ENCODE measurements around the gene MYADM.
"Not testable (repeated sequence)": the region's sequence is repeated elsewhere in the genome, so short reads cannot be mapped to it uniquely, and the experiment has no call there.

Gene MYADM

DNA sequence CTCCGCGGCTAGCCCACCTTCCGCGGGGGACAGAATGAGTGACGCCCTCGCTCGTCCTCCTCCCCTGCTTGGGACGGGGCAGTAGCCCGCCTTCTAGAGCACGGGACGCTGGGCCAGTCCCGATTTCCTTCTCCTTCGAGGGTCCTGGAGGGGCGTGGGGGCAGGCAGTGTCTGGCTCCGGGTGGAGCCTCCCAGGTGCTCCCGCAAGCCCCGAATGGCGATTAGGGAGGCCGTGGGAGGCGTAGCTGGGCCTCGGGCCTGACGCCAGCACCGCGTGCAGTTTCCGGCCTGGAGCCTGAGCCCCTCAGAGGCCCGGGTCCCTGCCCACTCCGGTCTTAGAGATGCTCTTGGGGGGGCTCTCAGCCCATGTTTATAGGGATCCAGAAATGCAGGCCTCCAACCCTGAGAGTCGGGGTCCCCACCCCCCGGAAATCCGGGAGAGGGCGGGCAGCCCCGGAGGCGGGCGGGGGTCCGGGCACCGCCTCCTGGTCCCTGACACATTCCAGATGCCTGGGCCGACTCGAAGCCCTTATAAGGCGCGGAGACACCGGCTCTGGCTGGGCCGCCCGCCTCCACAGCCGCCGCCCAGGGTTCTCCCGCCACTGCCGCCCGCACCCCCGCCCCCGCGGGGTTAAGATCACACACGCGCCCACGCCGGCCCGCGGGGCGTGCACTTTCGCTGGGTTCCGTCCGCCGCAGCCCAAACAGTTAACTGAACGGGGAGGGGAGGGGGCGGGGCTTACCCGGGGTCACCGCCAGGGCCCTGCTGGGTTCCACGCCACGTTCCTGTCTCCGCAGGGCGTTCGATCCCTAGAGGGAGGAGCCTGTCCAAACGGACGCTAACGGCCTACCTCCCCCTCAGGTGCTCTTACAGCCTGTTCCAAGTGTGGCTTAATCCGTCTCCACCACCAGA is 1.5 kb downstream of the MYADM start:
- DNase-seq: peak; percentile 88

DNA sequence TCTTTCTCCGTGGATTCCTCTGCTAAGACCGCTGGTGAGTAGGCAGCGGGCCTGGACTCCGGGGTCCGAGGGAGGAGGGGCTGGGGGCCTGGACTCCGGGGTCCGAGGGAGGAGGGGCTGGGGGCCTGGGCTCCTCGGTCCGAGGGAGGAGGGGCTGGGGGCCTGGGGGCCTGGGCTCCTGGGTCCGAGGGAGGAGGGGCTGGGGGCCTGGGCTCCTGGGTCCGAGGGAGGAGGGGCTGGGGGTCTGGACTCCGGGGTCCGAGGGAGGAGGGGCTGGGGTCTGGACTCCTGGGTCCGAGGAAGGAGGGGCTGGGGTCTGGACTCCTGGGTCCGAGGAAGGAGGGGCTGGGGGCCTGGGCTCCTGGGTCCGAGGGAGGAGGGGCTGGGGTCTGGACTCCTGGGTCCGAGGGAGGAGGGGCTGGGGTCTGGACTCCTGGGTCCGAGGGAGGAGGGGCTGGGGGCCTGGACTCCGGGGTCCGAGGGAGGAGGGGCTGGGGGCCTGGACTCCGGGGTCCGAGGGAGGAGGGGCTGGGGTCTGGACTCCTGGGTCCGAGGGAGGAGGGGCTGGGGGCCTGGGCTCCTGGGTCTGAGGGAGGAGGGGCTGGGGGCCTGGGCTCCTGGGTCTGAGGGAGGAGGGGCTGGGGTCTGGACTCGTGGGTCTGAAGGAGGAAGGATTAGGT is 2.3 kb downstream of the MYADM start:
- DNase-seq: not testable (repeated sequence)

DNA sequence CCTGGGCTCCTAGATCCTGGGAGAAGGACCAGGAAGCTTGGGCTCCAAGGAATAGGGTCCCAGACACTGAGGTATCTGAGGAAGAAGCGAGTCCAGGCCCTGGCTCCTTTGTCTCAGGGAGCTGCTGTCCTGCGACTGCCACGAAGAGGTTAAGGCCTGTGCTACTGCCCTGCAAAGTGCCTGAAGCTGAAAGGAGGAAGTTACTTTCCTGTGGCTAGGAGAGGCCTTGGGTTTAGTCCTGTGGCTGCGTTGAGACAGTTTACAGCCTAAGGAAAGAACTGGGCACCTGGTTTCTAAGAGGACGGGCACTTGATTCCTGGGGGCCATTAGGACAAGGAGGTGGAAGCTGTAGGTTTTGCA is 2.8 kb downstream of the MYADM start:
- DNase-seq: no peak

DNA sequence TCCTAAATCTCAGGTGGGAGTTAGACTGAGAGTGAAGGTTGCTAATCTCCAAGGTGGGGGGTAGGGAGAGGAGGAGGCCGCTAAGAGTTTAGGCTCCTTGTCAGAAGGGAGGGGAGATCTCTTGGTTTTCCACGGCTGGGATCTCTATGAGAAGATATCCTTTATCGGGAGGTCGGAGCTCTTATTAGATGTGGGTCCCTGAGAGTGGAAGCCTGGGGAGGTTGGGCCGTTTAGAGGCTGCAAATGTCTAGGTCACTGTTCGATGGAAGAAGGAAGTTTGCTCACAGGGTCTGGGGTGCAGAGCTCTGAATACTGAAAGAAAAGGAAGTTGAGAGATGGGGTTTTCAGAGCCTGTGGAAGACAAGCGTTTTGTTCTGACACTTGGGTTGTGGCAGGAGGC is 3.8 kb downstream of the MYADM start:
- no peak for DNase-seq

DNA sequence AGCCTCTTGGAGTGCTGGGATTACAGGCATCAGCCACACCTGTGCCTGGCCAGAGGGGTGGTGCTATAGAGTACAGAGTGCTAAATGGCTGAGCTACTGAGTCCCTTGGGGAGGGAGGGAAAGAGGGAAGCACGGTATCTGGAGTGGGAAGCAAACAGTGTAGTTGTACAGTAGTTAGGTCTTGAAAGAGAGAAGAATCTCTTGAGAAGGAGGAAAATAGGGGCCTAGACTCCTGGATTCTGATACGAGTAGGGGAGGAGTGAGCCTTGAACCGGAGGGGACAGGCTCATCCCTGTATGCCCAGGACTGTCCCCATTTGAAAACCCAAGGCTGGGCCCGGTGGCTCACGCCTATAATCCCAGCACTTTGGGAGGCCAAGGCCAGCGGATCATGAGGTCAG is 5.1 kb downstream of the MYADM start:
- DNase-seq: no peak

DNA sequence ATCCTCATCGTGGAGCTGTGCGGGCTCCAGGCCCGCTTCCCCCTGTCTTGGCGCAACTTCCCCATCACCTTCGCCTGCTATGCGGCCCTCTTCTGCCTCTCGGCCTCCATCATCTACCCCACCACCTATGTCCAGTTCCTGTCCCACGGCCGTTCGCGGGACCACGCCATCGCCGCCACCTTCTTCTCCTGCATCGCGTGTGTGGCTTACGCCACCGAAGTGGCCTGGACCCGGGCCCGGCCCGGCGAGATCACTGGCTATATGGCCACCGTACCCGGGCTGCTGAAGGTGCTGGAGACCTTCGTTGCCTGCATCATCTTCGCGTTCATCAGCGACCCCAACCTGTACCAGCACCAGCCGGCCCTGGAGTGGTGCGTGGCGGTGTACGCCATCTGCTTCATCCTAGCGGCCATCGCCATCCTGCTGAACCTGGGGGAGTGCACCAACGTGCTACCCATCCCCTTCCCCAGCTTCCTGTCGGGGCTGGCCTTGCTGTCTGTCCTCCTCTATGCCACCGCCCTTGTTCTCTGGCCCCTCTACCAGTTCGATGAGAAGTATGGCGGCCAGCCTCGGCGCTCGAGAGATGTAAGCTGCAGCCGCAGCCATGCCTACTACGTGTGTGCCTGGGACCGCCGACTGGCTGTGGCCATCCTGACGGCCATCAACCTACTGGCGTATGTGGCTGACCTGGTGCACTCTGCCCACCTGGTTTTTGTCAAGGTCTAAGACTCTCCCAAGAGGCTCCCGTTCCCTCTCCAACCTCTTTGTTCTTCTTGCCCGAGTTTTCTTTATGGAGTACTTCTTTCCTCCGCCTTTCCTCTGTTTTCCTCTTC is 6.3 kb downstream of the MYADM start:
- DNase-seq: no peak

DNA sequence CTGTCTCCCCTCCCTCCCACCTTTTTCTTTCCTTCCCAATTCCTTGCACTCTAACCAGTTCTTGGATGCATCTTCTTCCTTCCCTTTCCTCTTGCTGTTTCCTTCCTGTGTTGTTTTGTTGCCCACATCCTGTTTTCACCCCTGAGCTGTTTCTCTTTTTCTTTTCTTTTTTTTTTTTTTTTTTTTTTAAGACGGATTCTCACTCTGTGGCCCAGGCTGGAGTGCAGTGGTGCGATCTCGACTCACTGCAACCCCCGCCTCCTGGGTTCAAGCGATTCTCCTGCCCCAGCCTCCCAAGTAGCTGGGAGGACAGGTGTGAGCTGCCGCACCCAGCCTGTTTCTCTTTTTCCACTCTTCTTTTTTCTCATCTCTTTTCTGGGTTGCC is 6.9 kb downstream of the MYADM start:
- no peak for DNase-seq

DNA sequence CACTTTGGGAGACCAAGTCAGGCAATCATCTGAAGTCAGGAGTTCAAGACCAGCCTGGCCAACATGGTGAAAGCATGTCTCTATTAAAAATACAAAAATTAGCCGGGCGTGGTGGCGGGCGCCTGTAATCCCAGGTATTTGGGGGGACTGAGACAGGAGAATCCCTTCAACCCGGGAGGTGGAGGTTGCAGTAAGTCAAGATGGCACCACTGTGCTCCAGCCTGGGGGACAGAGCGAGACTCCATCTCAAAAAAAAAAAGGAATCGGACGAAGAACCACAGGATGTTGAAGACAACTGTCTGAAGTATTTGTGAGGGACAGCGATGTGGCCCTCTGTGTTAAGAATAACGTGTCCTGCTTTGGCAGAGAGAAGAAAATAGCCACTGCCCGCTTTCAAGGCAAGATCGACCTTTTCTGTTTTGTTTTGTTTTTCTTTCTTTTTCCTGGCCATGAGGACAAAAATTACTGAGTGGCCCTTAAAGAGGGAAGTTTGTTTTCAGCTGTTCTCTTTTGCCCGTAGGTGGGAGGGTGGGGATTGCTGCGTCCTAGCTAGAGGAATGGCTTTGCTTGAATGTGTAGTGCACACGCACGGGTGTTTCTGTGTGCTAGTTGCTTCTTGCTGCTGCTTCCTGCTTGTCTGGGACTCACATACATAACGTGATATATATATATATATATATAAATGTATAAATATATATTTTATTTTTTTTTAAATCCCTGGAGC is 8.1 kb downstream of the MYADM start:
- DNase-seq: no peak

DNA sequence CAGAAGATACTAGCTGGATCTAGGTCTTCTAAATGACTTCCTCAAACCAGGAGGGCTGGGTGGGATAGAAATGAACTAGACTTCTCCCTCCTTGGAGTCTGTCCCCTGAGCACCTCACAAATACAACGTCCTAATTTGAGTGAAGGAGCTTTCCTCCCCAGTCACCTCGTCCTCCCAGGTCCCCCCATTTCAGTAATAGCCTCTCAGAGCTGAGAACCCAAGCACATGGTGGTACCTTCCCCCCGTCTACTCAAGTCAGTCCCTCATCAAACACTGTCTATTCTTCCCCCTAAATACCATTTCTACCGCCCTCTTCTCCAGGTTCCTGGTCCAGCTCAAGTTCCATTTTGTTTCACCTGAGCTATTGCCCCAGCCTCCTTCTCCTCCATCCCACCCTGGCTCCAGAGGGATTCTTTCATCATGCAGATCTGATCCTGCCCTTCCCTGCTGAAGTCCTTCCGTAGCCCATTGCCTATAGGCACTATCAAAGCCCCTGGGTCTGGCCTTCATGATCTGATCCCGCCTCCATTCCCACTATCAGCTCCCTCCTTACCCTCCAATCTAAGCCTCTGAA is 9.1 kb downstream of the MYADM start:
- no peak for DNase-seq

DNA sequence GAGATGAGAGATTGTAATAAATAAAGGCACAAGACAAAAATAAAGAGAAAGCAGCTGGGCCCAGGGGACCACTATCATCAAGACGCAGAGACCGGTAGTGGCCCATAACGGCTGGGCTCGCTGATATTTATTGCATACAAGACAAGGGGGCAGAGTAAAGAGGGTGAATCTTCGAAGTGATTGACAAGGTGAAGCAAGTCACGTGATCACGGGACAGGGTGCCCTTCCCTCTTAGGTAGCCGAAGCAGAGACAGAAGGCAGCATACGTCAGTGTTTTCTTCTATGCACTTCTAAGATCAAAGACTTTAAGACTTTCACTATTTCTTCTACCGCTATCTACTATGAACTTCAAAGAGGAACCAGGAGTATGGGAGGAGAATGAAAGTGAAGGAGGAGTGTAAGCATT is 9.7 kb downstream of the MYADM start:
- peak; percentile 64 for DNase-seq

DNA sequence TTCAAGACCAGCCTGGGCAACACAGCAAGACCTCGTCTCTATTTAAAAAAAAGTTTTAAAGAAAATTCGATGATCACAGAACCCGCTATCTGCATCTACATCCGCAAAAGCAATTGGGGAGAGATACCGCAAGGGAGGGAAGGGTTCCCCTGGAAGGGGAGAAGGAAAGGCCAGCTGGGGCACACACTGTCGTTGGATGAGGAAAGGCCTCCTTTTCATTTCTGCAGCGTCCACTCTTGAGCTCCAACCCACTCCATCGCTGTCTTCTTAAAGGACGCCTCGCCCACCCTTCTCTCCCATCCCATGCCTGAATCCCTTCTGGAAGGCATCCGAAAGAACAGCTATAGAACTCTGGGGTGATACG is 11.1 kb downstream of the MYADM start:
- no peak for DNase-seq

DNA sequence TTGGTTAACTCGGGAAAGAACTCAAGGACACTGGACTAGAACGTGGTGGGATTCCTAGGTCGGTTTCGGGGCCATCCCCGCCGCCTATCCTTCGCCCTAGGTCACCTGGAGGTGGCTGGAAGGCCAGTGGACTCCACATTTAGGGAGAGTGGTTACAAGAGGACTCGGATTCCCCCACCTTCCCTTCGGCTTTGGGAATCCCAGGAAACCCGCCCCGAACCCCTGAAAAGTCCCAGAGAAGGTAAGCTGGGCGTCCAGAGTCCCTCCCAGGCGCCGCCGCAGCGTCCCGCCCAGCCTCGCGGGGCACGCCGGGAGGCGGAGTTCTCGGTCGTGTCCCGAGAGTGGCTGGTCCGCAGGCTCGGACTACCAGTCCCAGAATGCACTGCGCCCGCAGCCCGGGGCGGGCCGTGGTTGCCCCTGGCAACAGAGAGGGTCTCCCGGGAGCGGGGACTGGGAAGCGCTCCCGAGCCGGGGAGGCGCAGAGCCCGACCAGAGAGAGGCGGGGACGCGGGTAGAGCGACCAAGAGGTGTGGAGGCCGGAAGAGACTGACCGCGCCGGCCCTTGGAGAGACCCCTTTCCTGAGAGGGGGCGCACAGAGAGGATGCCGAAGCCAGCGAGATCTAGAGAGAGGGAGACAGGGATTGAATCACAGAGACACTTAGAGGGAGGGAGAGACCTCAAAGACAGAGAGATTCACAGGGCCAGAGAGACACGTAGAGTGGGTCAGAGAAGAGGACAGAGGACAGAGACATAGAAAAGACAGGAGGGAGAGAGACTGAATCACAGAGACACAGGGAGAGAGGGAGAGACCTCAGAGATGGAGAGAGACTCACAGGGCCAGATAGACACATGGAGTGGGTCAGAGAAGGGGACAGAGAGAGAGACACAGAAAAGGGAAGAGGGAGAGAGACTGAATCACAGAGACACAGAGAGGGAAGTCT is 11.7 kb downstream of the MYADM start:
- DNase-seq: peak; percentile 63

DNA sequence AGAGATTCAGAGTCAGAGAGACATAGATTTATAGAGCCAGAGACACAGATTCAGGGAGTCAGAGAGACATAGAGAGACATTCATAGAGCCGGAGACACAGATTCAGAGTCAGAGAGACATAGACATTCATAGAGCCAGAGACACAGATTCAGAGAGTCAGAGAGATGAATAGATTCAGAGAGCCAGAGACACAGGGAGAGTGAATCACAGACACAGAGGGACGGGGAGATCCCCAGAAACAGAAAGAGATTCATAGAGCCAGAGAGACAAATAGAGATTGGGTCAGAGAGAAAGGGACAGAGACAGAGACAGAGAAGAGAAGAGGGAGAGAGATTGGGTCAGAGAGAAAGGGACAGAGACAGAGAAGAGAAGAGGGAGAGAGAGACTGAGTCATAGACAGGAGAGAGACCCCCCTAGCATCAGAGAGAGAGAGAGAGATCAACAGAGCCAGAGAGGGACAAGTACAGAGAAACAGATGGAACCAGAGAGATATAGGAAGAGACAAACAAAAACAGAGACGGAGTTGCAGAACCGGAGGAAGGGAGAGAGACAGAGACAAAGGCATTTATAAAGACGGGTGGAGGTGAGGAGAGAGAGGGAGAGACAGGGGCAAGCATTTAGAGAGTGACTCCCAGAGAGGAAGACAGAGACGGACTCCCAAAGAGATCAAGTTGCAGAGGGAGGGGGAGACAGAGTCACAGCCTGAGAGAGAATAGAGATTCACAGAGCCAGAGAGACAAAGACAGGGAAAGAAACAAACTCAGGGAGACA is 13.2 kb downstream of the MYADM start:
- no peak for DNase-seq

DNA sequence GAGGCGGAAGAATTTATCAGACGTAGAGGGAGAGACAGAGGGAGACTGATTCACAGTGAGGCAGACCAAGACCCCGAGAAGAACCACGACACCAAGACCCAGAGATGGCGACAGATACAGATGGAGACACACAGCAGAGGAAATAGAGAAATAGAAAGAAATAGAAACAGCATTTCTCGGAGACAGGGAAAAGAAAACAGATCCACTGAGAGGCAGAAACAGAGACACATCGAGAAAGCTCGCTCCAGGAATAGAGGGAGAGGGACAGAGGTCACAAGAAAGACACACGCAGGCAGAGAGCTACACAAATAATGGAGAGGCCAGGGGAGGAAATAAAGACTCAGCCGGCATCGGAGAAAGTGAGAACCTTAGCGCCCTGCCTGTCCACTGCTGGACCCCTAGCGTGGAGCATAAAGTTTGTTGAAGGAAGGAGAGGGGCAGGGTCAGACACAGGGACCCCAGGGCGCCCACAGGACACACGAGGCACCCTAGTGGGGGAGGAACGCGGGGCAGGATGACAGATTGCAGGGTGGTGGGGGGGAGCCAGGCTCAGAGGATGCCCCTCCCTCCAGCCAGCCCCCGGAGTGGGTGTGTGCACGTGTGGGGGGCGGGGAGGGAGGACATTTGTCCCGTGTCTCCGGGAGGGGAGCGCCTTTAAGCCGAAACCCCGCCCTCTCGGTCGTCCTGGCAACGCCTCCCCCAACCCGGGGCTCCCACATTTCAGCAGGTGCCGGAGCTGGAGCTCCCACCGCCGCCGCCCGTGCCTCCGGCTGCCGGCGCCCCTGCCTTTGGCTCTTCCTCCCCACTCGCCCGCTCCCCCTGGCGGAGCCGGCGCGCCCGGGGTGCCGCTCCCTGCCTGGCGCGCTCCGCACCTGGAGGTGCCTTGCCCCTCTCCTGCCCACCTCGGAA is 14.1 kb downstream of the MYADM start, which contains the start of gene PRKCG:
PRKCG (plus strand) TSS at position 716 of the 909 bp plus-strand sequence. CDS start 298 bp downstream, outside the sequence.
- peak; percentile 60 for DNase-seq

DNA sequence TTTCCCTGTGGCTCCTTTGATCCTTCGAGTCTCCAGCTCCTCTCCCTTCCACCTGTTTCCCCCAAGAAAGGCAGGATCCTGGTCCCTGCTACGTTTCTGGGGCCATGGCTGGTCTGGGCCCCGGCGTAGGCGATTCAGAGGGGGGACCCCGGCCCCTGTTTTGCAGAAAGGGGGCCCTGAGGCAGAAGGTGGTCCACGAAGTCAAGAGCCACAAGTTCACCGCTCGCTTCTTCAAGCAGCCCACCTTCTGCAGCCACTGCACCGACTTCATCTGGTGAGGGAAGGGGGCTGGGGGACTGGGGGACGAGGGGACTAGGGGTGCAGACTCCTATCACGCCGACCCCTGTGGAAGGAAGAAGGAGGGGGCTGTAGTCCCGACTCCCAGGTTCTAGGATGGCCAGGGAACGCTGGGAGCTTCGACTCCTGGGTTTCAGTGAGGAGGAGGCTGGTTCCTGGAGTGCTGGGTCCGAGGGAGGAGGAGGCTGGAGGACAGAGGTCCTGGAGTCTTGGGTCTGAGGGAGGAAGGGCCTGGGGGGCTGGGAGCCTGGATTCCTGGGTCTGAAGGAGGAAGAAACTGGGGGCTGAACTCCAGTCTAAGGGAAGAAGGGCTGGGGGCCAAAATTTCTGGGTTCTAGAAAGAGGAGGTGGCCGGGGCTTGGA is 14.8 kb downstream of the MYADM start:
- DNase-seq: no peak

DNA sequence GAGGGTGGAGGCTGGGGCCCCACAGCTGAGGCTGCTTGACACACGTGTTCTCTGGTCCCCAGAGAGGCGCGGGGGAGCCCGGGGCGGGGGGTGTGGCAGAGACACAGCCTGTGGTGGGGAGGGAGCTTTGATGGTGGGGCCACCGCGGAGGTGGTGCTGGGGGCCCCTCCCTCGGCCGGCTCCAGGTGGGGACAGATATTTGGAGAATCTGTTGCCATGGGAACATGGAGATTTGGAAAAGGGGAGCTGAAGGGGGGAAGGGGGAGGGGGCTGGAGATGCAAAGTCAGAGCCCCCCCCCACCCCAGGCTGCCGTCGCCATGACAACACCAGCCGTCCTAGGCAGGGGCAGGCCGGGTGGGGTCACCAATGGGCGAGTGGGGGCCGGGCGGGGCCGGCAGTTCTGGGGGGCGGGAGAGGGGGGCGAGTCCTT is 15.6 kb downstream of the MYADM start:
- DNase-seq: no peak

DNA sequence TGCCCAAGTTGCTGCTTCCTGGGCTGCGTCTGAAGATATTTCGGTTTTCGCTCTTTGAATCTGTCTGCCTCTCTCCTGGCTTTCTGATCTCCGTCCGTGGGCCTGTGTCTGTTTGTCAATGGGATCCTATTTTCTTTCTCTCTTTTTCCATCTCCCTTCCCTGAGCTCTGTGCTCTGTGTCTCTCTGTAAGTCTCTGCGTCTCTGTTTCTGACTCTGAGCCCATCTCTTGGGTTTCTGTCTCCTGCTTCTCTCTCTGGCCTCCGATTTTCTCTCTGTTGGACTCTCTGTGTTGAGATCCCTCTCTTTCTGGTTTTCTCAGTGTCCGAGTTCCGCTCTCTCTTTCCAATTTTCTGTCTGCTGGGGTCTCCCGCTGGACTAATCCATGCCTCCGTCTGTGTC is 16.1 kb downstream of the MYADM start:
- DNase-seq: no peak

DNA sequence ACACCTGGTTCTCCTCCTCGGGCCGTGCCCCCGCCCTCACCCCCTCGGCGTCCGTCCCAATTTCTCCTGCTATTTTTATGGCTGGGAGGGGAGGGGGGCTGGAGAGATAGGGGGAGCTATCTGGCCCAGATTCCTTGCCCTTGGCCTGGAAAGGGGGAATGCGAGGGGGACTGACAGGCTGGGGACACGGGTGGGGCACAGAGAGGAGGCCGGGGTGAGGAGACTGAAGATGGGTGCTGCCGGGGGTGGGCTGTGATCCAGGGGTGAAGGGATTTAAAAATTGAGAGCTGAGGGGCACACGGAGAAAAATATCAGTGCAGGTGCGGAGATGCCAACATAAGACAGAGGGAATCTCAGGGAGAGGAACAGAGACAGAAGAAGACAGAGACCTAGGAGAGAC is 16.6 kb downstream of the MYADM start:
- DNase-seq: no peak

DNA sequence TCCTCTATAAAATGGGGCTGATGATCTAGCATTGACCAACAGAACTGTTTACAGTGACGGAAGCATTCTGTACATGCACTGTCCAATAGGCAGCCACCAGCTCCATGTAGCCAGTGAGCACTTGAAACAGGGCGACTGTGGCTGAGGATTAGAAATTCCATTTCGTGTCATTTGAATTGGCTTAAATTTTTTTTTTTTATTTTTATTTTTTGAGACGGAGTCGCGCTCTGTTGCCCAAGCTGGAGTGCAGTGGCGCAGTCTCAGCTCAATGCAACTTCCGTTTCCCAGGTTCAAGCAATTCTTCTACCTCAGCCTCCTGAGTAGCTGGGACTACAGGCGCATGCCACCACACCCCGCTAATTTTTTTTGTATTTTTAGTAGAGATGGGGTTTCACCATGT is 17.4 kb downstream of the MYADM start:
- no peak for DNase-seq
